HCEC 1CT (cell line): ENCODE results near the gene SYTL2.

Experiments
- DNase-seq: peaks from one replicate; pipeline ENCODE4 v3.0.0-alpha.2; 2017

SYTL2 gene

DNA sequence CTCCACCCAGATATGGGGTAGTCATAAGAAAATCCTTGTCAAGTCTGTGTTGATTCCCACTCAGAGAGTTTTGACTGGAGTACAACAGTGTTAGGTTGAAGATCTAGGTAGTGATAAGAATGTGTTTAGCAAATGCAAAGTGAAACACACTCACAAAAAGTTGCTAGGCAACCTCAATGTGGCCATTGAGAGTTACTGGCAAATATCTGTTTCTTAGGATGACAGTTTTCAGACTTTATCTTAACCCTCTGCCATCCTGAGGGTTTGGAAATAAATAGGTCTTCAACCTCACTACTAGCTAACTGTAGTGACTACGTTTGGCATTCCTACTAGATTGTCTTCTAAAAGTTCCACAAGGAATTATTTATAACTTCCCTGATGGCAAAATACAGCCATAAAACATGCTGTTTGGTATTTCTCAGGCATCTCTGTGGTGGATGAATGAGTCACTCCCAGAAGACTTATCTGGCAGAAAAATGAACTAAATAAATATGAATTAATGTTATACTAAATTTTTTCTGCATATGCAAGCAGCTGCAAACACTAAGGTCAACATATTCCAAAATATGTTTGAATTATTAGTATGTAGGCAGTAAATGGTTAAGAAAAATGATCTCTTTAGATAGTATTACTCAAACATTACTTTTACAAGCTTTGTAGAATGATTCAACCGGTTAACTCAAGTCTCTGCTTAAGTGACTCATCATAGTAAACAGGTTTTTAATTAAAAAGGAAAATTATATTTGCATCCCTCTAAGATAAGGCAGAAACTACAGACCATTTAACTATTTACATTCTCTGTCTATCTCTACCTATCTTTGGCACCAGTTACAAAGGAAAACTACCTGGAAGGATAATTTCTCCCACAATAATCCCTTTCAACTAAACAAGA lies 17.1 kb upstream of the SYTL2 start:
- peak; percentile 94 for DNase-seq

- peak; percentile 41 for DNase-seq
Measured at GRCh38 chr11:85826116-85826855, 15.3 kb upstream of the SYTL2 start.

GRCh38 chr11:85825616-85826015 lies 14.7 kb upstream of the SYTL2 start:
- no peak for DNase-seq

DNA sequence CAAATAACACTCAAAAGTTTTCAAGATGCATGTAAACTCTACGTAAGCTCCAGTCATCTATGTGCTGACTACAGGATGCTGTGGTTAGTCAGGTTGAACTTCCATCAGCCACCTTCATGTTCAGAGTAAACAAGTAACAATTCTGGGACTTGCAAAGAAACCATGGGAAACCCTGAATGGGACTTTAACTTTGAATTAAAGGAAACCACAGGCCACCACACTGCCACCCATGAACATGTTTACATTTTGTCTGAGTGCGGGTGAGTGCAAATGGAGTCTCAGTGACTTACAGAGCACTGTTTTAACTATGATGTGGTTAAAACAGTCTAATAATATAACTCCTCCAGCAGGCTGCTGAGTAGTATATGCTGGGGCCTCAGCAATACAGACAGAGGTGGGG lies 12.9 kb upstream of the SYTL2 start:
- no peak for DNase-seq

- peak; percentile 75 for DNase-seq
Measured at GRCh38 chr11:85822814-85823213, 11.9 kb upstream of the SYTL2 start.

GRCh38 chr11:85821636-85822035 lies 10.7 kb upstream of the SYTL2 start:
- DNase-seq = peak; percentile 50

- DNase-seq = no peak
Measured at GRCh38 chr11:85819441-85819840, 8.5 kb upstream of the SYTL2 start.

GRCh38 chr11:85815186-85815931 lies 4.4 kb upstream of the SYTL2 start:
- DNase-seq = peak; percentile 94

DNA sequence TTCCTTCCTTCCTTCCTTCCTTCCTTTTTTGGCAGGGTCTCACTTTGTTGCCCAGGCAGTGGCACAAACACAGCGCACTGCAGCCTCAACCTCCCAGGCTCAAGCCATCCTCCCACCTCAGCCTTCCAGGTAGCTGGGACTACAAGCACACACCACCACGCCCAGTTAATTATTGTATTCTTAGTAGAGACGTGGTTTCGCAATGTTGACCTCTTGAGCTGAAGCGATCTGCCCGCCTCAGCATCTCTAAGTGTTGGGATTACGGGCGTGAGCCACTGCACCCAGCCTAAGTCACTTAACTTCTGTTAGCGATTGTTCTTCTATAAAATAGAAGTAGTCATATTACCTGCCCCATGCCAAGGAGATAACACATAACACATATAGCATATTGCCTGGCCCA lies 2.8 kb upstream of the SYTL2 start:
- DNase-seq = no peak

- no peak for DNase-seq
Measured at GRCh38 chr11:85811624-85812023, 683 bp upstream of the SYTL2 start.

- no peak for DNase-seq
Measured at GRCh38 chr11:85810521-85810870, 445 bp downstream of the SYTL2 start.

- DNase-seq = peak; percentile 28
Measured at GRCh38 chr11:85809863-85810262, 1.1 kb downstream of the SYTL2 start.

DNA sequence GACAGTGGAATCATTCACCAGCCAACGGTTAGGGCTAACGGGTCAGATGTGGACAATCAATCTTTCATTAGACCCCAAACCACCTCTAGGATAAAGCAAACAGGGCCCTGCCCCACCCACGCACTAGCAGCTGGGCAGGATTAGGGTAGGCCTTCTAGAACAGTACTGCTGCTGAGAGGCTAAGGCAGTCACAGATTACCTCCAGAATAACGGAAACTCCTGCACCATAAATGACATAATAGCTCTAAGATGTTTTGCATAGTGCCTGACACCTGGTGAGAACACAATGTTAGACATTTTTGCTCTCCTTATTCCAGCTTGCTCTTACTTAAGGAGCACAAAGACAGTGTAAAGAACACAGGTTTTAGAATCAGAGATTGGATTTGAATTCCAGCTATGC lies 1.8 kb downstream of the SYTL2 start:
- DNase-seq = no peak

- no peak for DNase-seq
Measured at GRCh38 chr11:85806876-85807275, 4.1 kb downstream of the SYTL2 start.

DNA sequence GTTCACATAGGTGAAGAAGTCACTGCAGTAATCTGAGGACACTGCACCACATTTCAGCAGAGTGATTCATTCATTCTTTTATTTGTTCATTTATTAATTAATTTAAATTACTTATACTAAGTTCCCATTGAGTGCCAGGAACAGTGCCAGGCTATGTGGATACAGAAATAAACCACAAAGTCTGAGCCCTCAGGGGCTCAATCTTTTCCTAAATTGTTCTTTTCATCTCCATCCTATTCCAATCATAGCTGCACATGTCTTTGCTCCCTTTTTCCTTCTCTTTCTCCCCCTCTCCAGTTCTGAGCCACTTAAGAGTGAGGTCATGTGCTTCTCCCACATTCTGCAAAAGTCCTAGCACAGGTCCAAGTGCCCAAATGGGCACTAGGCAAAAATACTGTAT lies 4.9 kb downstream of the SYTL2 start:
- DNase-seq = no peak

GRCh38 chr11:85805387-85805786 lies 5.6 kb downstream of the SYTL2 start:
- no peak for DNase-seq

DNA sequence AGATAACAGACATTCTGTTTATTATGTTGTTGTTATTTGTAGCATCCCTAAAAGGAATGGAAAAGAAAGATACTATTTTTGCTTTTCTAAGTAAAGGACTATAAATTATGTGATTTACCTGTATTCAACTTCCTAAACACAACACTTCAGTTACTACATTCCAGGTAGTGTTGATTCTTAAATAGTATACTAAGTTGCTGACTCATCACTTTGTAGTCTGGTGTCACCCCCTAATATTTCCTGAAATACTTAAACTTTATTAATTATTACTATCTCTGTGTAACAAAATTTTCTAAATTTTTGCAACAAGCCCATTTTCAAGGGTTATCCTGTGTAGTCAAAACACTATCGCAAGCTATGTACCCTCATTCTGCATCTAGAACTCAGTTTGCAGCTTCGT lies 7.0 kb downstream of the SYTL2 start:
- no peak for DNase-seq

- DNase-seq = no peak
Measured at GRCh38 chr11:85803303-85803702, 7.6 kb downstream of the SYTL2 start.

GRCh38 chr11:85801527-85801926 lies 9.4 kb downstream of the SYTL2 start:
- no peak for DNase-seq

GRCh38 chr11:85800595-85801342 lies 10.2 kb downstream of the SYTL2 start:
- DNase-seq = no peak

DNA sequence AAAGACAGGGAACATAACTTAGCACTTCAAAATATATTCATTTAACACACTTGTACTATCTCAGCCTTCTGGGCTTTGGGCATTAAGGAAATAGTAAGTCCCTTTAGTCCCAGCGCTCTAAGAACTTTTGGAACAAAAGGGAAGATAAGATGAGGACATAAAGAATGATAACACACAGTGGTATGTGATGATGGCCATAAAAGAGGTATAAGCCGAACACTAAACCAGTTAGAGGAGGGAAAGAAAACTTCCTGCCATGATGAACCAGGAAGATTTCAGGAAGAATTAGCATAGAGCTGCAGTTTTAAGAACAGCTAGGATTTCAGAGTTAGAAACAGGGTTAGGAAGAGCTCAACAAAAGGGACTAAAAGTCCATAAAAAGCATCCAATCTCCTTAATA lies 11.8 kb downstream of the SYTL2 start:
- no peak for DNase-seq

GRCh38 chr11:85798361-85798760 lies 12.6 kb downstream of the SYTL2 start:
- no peak for DNase-seq
